Measurements from ENCODE around the gene GGT5.
"Not testable (repeated sequence)": the region's sequence is repeated elsewhere in the genome, so short reads cannot be mapped to it uniquely, and the experiment has no call there.

The GGT5 gene

DNA sequence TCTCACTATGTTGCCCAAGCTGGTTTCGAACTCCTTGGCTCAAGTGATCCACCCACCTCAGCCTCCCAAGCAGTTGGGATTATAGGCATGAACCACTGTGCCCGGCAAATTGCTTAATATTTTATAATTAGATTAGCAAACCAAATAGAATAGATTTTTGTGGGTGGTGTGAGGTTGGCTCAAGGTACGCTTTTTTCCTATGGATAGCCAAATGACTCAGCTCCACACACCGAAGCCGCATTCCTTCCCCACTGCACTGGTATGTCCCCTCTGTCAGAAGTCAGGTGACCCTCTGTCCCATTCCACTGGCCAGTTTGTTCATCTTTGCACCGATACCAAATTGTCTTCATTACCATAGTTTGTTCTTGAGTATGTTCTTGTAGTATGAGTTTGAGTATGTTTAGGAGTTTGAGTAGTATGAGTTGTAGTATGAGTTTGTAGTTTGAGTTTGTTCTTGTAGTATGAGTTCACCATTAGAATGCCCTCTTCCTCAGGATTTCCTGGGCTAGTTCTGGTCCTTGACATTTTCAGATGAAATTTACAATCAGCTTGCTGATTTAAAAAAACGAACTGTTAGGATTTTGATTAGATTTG lies 44.2 kb downstream of the GGT5 start:
- no peak for DNase-seq

DNA sequence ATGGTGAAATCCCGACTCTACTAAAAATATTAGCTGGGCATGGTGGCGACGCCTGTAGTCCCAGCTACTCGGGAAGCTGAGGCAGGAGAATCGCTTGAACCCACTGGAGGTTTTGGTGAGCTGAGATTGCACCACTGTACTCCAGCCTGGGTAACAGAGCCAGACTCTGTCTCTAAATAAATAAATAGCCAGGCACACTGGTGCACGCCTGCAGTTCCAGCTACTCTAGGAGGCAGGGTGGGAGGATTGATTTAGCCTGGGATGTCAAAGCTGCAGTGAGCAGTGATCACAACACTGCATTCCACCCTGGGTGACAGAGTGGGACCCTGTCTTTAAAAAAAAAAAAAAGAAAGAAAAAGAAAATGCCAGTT lies 46.2 kb downstream of the GGT5 start:
- DNase-seq, result no peak

DNA sequence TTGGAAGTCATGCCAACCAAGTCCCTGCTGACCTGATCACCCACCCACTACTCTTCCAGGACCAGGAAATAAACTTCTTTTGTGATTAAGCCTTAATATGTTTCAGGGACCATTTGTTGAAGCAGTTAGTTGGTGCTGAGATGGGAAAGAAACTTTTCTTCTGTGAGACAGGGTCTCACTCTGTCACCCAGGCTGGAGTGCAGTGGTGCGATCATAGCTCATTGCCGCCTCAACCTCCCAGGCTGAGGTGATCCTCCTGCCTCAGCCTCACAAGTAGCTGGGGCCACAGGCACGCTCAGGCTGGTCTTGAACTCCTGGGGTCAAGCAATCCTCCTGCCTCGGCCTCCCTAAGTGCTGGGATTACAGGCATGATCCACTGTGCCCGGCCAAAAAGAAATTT lies 53.0 kb downstream of the GGT5 start:
- no peak for DNase-seq

DNA sequence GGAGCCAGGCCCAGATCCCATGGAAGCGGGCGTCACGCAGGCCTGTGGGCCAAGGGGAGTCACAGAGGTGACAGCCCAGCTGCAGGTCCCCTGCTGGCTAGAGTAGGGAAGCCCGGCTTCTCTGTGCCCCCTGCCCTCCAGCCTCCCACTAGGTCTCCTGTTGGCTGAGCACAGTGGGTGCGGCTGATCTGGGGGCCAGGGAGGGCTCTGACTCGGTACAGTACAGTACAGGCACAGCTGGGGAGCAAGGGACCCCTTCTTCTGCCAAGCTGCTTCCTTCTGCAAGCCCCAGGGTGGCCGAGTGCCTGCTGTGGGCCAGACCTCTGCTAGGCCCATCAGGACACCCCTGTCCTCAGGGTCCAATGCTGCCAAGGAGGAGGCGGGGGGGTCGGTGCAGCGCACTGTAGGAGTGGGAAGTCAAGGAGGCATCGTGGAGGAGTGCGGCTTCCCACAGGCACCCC lies 53.5 kb downstream of the GGT5 start:
- no peak for DNase-seq

DNA sequence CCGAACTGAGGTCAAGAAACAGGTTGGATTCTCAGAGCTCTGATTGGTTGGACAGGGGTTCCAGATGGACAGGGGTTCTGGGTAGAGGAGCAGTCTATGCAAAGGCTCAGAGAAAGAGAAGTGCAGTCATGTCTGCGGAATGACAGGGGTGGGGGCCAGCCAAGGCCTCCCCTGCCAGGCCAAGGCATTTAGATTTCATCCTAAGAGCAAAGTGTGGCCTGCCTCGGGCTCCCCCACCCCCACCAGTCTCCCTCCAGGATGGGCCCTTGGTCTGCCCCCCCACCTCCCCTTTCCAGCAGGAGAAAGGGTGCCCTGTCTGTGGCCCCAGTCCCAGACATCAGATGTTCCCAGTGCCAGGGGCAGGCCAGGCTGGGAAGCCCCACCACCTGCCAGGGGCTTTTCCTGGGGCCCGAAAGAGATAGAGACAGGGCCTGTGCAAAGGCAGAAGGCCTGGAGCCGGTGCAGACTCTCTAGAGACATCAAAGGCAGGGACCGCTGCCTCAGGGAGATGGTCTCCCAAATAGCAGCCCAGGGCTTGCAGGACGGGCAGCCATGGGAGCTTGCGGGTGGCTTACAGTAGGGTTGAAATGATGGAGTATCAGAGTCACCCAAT lies 54.2 kb downstream of the GGT5 start:
- no peak for DNase-seq

DNA sequence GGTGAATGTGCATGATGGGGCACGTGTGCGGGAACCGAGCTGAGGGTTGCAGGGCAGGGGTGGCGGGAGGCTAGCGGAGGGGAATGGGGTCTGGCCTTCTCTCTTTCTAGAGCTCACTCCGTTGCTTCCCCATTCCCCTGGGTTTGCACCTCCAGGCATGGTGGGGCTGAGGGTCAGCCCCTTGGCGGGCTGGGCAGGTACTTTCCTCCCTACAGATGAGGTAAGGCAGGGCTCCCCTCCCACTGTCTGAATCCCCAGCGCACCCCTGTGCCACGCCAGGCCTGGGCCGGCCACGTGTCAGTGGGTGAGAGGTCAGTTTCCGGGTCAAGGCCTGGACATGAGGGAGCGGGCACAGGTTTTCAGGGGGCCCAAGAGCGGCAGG lies 54.7 kb downstream of the GGT5 start:
- no peak for DNase-seq

DNA sequence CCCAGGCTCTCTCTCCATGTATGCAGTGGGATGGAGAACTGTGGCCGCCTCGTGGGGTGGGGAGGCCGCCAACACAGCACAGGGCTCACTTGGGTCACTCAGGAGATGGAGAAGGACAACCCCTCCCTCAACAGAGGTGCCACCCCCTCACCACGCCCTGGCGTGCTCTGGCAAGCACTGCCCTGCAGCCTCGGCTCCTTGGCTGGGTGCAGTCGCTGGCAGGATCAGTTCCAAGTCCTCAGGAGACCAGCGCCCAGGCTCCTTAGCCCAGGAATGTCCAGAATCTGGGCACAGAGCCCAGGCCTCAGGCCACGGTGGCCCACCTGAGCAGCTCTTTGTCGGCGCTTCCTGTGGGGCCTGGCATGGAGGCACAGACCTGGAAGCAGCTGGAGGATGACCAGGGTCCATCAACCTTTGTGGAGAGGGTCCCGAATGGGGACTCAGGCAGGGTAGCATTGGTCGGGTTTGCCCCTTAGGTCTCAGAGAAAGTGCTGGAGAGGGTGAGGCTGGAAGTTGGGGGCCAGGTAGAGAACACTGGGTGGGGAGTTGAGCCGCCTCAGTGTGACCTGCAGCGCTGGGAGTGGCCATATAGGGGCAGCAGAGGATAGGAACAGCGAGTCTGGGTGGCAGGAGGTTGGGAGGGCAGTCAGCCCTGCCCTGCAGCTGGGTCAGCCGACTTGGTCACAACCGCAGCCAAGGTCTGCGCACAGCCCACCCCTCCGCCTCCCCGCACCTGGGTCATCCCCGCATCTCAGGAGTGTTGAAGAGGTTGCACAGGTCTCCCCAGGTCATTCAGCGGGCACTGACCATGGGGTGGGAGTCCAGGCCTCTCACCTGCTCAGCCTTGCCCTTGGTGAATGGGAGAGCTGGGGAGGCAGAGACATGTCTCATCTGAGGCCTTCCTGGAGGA lies 55.4 kb downstream of the GGT5 start:
- no peak for DNase-seq

DNA sequence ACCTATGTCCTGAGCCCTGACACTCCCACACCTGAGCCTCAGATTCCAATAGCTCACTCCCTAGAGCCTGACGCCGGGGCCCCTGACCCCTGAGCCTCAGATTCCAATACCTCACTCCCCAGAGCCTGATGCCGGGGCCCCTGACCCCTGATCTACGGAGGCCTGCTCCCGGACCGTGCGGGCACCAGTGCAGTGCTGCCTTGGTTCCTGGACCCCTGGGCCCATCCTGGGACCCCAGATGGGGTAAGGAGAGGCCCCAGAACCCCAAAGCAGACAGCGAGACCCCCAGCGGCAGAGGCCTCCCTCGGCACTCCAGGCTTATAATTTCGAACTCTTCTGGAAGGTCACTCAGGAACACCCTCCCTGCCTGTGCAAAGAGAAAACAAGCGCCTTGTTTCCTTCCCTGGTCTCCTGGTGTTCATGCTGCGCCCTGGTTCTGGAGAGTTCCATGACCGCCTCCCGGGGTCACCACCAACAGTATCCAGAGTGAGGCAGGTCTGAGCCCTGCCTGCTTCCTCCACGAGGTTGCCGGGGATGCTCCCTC lies 56.1 kb downstream of the GGT5 start:
- no peak for DNase-seq

DNA sequence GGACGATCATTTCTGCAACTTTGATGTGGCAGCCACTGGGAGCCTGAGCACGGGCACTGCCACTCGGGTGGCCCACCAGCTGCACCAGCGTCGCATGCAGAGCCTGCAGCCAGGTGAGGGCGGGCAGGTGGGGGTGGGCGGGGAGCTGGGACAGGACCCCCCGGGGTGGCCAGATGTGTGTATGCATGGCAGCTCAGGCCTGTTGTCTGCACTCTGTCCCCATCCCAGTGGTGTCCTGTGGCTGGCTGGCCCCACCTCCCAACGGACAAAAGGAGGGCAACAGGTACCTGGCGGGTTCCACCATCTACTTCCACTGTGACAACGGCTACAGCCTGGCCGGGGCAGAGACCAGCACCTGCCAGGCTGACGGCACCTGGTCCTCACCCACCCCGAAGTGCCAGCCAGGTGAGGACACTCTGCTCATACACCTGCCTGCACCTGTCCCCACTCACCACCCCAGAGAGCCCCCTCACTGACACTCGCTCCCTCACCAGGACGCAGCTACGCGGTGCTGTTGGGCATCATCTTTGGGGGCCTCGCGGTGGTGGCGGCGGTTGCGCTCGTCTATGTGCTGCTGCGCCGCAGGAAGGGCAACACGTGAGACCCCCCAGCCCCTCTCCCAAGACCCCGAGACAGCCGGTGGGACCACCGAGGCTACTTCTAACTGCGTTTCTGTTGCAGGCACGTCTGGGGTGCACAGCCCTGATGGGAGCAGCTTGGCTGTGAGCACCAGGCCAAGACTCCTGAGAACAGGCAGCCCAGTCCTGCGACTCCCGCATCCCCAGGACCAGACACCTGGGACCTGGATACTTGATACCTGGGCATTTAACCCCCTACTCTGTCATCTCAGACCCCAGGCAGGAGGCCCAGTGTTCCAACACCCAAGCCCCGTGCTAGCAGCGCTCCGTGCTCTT lies 56.9 kb downstream of the GGT5 start:
- no peak for DNase-seq

DNA sequence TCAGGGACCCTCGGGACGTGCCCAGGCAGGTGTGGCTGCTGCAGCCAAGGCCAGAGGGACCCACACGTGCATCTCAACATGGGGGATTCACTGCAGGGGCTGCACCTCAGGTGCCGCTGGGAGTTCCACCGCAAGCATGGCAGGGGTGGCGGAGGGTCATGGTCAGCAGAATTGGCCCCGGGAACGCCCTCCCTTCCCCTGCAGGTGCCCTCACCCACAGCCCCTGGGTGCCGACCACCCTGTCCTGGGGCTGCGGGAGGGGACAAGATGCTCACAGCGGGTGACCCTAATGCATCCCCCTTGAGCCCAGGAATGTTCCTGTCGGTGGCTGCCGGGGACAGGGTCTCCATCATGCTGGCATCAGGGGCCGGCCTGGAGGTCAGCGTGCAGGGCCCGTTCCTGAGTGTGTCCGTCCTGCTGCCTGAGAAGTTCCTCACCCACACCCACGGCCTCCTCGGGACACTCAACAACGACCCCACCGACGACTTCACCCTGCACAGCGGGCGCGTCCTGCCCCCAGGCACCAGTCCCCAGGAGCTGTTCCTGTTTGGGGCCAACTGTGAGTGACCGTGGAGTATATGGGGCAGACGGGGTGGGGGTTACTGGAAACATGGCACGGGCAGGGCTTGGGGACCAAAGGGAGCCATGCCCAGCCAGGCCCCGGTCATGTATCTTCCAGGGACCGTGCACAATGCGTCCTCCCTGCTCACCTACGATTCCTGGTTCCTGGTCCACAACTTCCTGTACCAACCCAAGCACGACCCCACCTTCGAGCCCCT lies 57.8 kb downstream of the GGT5 start:
- DNase-seq, result no peak

DNA sequence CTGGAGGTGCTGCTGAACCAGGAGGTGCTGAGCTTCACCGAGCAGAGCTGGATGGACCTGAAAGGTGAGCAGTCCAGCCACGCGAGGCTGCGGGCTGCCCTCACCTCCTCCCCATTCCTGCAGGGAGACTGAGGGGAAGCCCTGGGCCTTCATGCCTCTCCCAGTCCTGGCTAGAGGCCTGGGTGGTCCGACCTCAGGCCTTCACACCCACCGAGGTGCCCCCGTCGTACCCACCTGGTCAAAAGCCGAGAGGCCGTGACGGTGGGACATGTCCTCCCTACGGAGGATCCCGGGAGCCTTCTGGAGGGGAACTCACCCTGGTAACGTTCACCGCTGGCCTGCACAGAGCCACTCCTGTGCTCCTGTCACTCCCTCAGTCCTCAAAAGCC lies 58.5 kb downstream of the GGT5 start:
- no peak for DNase-seq

DNA sequence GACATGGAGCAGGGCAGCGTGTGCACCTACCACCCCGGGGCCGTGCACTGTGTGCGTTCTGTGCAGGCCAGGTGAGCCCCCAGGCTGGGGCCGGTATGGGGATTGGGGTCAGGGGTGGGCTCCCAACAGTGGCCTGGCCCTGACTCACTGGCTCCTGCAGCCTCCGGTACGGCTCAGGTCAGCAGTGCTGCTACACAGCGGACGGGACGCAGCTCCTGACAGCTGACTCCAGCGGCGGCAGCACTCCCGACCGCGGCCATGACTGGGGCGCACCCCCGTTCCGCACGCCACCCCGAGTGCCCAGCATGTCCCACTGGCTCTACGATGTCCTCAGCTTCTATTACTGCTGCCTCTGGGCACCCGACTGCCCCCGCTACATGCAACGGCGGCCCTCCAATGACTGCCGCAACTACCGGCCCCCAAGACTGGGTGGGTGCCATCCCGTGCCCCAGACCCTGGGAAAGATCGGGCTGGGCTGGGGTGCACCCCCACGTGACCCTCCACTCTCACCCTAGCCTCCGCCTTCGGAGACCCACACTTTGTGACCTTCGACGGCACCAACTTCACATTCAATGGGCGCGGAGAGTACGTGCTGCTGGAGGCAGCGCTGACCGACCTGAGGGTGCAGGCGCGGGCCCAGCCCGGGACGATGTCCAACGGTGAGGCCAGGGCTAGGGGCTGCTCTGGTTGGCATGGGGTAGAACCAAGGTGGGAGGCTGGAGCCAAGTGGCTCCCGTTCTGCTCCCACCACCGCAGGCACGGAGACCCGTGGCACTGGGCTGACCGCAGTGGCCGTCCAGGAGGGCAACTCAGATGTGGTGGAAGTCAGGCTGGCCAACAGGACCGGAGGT lies 59.2 kb downstream of the GGT5 start:
- no peak for DNase-seq

DNA sequence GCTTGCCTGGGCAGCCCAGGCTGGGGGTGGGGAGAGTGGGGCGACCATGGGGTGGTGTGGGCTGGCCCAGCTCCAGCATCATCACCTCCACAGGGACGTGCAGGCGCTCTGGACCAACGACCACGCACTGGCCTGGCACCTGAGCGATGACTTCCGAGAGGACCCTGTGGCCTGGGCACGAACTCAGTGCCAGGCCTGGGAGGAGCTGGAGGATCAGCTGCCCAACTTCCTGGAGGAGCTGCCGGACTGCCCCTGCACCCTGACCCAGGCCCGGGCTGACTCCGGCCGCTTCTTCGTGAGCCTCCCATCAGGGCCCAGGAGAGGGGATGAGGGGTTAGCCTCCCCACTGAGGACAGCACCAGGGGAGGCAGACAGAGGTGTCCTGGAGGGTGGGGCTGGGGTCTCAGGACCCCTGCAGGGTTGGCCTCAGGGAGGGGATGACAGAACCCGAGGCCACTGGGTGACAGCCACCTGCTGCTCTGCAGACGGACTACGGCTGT lies 59.8 kb downstream of the GGT5 start:
- no peak for DNase-seq

DNA sequence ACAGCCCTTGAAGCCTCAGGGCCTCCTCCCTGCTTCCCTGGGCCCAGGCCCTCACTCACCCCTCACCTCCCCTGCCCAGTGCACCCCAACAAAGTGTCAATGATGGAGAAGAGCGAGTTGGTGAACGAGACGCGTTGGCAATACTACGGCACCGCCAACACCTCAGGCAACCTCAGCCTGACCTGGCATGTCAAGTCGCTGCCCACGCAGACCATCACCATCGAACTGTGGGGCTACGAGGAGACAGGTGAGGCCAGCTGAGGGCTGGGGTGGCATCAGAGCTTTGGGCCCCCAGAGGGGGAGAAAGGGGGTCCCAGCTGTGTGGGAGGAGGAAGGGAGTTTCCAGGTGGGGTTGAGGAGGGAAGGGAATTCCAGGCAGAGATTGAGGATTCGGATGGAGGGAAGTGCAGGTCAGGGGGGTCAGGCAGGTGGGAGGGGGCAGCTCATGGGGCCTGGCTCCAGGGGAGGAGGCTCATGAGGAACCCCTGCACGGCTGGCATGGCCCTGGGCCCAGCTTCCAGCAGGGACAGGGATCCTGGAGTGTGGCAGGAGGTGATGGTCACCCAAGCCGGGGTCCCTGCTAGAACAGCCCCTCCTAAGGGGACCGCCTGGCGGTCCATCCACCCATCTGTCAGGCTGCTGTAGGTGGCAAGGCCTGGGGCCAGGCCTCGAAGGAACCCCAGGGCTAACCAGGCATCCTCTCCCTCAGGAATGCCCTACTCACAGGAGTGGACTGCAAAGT lies 60.7 kb downstream of the GGT5 start:
- DNase-seq, result no peak

DNA sequence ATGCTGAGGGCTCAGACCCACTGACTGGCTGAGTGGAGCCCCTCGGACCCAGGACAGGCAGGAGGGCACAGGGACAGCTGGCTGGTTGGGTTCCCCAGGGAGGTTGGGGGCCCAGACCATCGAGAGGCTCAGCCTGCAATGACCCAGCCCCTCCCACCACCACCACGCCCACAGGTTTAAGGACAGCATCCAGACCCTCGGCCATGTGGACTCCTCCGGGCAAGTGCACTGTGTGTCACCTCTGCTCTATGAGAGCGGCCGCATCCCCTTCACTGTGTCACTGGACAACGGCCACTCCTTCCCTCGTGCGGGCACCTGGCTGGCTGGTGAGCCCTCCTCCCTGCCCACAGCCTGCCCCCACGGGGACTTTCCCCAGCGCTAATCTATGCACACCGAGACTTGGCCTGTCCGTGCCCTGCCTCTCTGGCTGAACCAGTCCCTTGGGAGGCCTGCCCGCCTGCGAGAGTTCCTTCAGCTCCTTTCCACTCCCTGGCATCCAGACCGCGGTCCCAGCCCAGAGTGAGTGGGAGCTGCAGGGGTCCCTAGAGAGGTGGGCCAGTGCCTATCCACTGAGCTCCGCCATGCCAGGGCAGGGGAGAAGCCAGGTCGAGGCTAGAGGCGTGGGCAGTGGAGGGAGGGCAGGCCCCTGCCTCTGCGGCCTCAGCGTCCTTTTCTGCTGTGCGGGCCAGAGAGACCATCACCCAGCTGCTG lies 61.4 kb downstream of the GGT5 start:
- DNase-seq, result no peak

DNA sequence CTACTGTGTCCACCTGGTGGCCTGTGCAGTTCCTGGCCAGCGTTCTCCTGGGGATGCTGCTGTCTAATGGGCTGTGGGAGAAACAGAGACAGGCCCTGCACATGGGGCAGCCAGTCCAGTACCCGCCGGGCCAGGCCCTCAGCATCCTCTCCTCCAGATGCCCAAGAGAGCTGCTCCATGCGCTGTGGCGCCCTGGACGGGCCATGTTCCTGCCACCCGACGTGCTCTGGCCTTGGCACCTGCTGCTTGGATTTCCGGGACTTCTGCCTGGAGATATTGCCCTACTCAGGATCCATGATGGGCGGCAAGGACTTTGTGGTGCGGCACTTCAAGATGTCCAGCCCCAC lies 62.0 kb downstream of the GGT5 start:
- DNase-seq, result not testable (repeated sequence)

DNA sequence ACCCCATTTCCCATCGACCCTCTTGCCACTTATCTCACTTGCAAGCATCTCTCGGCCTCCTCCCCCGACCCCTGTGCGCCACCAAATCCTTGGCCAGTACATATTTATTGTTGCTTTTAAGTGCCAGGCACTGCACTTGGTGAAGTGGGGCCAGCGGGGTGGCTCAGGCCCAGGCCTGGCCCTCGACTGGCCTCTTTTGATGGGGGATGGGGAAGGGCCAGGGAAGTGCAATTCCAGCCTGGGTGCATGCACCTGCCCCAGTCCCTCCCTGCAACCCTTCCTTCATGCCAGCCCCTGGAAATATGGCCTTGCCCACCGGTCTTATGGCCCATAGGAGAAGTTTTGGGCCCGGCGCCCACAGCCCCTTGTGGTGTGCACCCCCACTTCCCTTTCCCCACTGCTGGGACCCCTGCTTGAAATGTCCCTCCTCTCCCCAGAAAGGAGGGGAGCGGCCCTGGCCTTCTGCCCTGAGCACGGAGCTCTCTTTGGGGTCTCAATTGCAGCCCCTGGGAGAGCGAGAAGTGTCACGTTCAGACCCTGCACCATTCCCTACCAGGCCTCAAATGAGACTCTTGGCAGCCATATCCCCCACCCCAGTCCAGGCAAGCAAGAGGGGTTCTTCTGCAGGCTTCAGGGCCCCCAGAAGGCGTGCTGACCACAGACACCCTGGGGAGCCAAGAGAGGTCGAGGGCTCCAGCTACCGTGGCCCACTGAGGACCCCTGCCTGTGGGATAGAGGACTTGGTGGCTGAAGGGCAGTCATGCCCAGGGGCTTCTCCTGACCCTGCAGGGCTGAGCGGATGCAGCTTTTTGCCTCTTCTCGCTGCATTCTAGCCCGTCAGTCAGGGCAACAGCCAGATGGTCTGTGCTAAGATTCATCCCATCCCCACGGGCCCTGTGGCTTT lies 62.6 kb downstream of the GGT5 start:
- DNase-seq, result no peak
